HCT116 (cell line): ENCODE measurements around the gene FAM83F. TPM values are rescaled to one million over a fixed set of nuclear protein-coding genes. Genes with fewer than 3 reads are reported as not detected.

ENCODE experiments used
- ATAC-seq: fragments of 200-7000 bp; cut with Tn5 transposase; 2 replicates; pipeline ENCODE4 v1.9.1; 2020; ENCODE audit warnings: mild to moderate bottlenecking, moderate library complexity
- BruUV-seq: library from RNA; stranded (reverse); fragments of 400-500 nt; replicated peaks from 2 replicates; lab custom pipeline; 2021; lab: Mats Ljungman, UMichigan
- CTCF ChIA-PET: fragments of 300-600 bp; sonication (Branson Sonifier 250); formaldehyde crosslinking; loops from one replicate; lab custom pipeline; 2021; ENCODE audit warnings: antibody characterized with exemption; lab: Charles Lee
- POLR2A ChIA-PET: fragments of 300-600, 350-600 bp; sonication (Branson Sonifier 250); formaldehyde crosslinking; loops from one replicate; lab custom pipeline; 2021; ENCODE audit warnings: antibody characterized with exemption; lab: Charles Lee
- RAD21 ChIA-PET, 2 experiments: fragments of 300-600 bp; sonication (Branson Sonifier 250); formaldehyde crosslinking; loops; one replicate each; lab custom pipeline; 2023; ENCODE audit warnings: low total read pairs in 2 of 2; ENCODE audit not compliant: uncharacterized antibody in 2 of 2, unreplicated experiment in 2 of 2, low non-redundant PET in 1 of 2; lab: Charles Lee
- DNase-seq: peaks from one replicate; pipeline ENCODE4 v3.0.0-alpha.2; 2010; ENCODE audit warnings: low read depth, low spot score
- H2AFZ ChIP-seq: fragments of 200-600 bp; shearing (Covaris generic), sonication (generic); 2 replicates; pipeline ENCODE4 v1.6.1; 2017; ENCODE audit warnings: low read depth, mixed run types, mixed read lengths, antibody characterized with exemption, low read length; ENCODE audit not compliant: poor library complexity, severe bottlenecking
- H3K27ac ChIP-seq: 2 replicates; pipeline ENCODE4 v1.5.1; 2012; ENCODE audit warnings: low read depth, low read length
- H3K27me3 ChIP-seq: fragments of 200-600 bp; sonication (generic); 2 replicates; pipeline ENCODE4 v1.6.1; 2016; ENCODE audit warnings: mixed run types, low read length, mixed read lengths; ENCODE audit not compliant: insufficient read depth
- H3K36me3 ChIP-seq, 2 experiments: fragments of 200-500 bp in 1 of 2; fragments of 200-600 bp in 1 of 2; sonication (Bioruptor generic) in 1 of 2; sonication (generic) in 1 of 2; 2 replicates each; pipeline versions ENCODE4 v1.5.1 to v1.6.1; 2014 to 2016; ENCODE audit warnings: low read length in 2 of 2, inconsistent platforms in 1 of 2, mixed read lengths in 1 of 2, mixed run types in 1 of 2; ENCODE audit not compliant: insufficient read depth in 2 of 2, control insufficient read depth in 1 of 2
- H3K4me1 ChIP-seq, 2 experiments: fragments of 200-600 bp in 1 of 2; sonication (generic) in 1 of 2; 2 replicates each; pipeline versions ENCODE4 v1.5.1 to v1.6.1; 2012 to 2017; ENCODE audit warnings: low read length in 2 of 2, inconsistent platforms in 1 of 2, mild to moderate bottlenecking in 1 of 2, mixed read lengths in 1 of 2, mixed run types in 1 of 2, moderate library complexity in 1 of 2; ENCODE audit not compliant: insufficient read depth in 2 of 2, control insufficient read depth in 1 of 2
- H3K4me2 ChIP-seq: fragments of 200-600 bp; sonication (generic); 2 replicates; pipeline ENCODE4 v1.6.1; 2017; ENCODE audit warnings: mixed run types, low read length, mixed read lengths
- H3K4me3 ChIP-seq, 2 experiments: fragments of 200-600 bp in 1 of 2; sonication (generic) in 1 of 2; replicated peaks in 1 of 2; 2 replicates each; pipeline ENCODE4 v1.5.1; 2011 to 2016; ENCODE audit warnings: low read length in 2 of 2, control low read depth in 1 of 2, low read depth in 1 of 2, mild to moderate bottlenecking in 1 of 2, mixed read lengths in 1 of 2, mixed run types in 1 of 2
- H3K79me2 ChIP-seq: fragments of 200-600 bp; sonication (generic); 2 replicates; pipeline ENCODE4 v1.6.1; 2017; ENCODE audit warnings: mild to moderate bottlenecking, mixed run types, low read length, moderate library complexity, mixed read lengths; ENCODE audit not compliant: insufficient read depth
- H3K9ac ChIP-seq: fragments of 200-600 bp; sonication (generic); 2 replicates; pipeline ENCODE4 v1.6.1; 2016; ENCODE audit warnings: low read length, mixed read lengths
- H3K9me2 ChIP-seq: fragments of 200-600 bp; sonication (generic), shearing (Covaris generic); 2 replicates; pipeline ENCODE4 v1.6.1; 2017; ENCODE audit warnings: mixed run types, mild to moderate bottlenecking, moderate library complexity; ENCODE audit not compliant: insufficient read depth
- H3K9me3 ChIP-seq, 2 experiments: fragments of 200-500 bp in 1 of 2; fragments of 200-600 bp in 1 of 2; sonication (Bioruptor generic) in 1 of 2; sonication (generic) in 1 of 2; 2 replicates each; pipeline ENCODE4 v1.6.1; 2014 to 2017; ENCODE audit warnings: low read length in 2 of 2, mixed read lengths in 2 of 2, inconsistent platforms in 1 of 2, low read depth in 1 of 2, mild to moderate bottlenecking in 1 of 2, mixed run types in 1 of 2, moderate library complexity in 1 of 2; ENCODE audit not compliant: control insufficient read depth in 1 of 2, insufficient read depth in 1 of 2
- H4K20me1 ChIP-seq: fragments of 200-600 bp; sonication (generic), shearing (Covaris generic); 2 replicates; pipeline ENCODE4 v1.6.1; 2017; ENCODE audit warnings: mixed run types, mild to moderate bottlenecking, moderate library complexity; ENCODE audit not compliant: insufficient read depth
- EGR1 ChIP-seq: IDR thresholded peaks from 2 replicates; pipeline ENCODE4 v1.6.1; 2012; ENCODE audit warnings: low read depth
- ELF1 ChIP-seq: IDR thresholded peaks from 2 replicates; pipeline ENCODE4 v1.6.1; 2012; ENCODE audit warnings: low read depth, borderline replicate concordance
- EZH2phosphoT487 ChIP-seq: fragments of 200-600 bp; IDR thresholded peaks from 2 replicates; pipeline ENCODE4 v1.6.1; 2018; ENCODE audit warnings: antibody characterized with exemption, borderline replicate concordance
- FOSL1 ChIP-seq: IDR thresholded peaks from 2 replicates; pipeline ENCODE4 v1.6.1; 2012; ENCODE audit warnings: low read depth
- SP1 ChIP-seq: IDR thresholded peaks from 2 replicates; pipeline ENCODE4 v1.6.1; 2012; ENCODE audit warnings: low read depth
- intact Hi-C: fragments of 100-400 bp; cut with micrococcal nuclease; formaldehyde crosslinking; loops from 2 replicates; pipeline ENCODE4 v1.10.0; 2022
- total RNA-seq: library from RNA; stranded (reverse); gene quantifications from one replicate; pipeline ENCODE4 v1.2.1, GENCODE V29; 2021; ENCODE audit not compliant: unreplicated experiment
- TF ChIP-seq, protein P1 (sequence below): IDR thresholded peaks from 2 replicates; pipeline ENCODE4 v1.6.1; 2011; ENCODE audit warnings: mild to moderate bottlenecking, low read length, moderate library complexity; ENCODE audit not compliant: insufficient replicate concordance; ENCODE audit errors: extremely low read depth

Gene FAM83F
- total RNA-seq, 1 experiment from 2014 or later, result 24.5 TPM

- Histone ChIP-seq H3K9me3 (no peaks in the 10 kb centered on the region), H3K9ac (no peak overlapping the region), H3K4me1 (no peaks in the 10 kb centered on the region), H2AFZ (no peak overlapping the region), H3K4me2 (no peak overlapping the region), H3K9me2 (no peaks in the 10 kb centered on the region), H3K79me2 (no peaks in the 10 kb centered on the region), H4K20me1 (no peaks in the 10 kb centered on the region), H3K4me3 (no peak overlapping the region), H3K27ac (no peak overlapping the region), H3K36me3 (no peaks in the 10 kb centered on the region), H3K27me3 (peaks cover 39% of the 10 kb centered on the region)
- ChIA-PET POLR2A (no interaction called here), RAD21 (no interaction called here), CTCF (interaction anchor here (1.1 kb wide), 1 partner anchor 17 kb away, joined by 3 read pairs; no protein-coding TSS in a partner anchor)
- TF ChIP-seq ELF1 (no peak), SP1 (no peak), EZH2phosphoT487 (no peak)
- TF ChIP-seq, protein P1, sequence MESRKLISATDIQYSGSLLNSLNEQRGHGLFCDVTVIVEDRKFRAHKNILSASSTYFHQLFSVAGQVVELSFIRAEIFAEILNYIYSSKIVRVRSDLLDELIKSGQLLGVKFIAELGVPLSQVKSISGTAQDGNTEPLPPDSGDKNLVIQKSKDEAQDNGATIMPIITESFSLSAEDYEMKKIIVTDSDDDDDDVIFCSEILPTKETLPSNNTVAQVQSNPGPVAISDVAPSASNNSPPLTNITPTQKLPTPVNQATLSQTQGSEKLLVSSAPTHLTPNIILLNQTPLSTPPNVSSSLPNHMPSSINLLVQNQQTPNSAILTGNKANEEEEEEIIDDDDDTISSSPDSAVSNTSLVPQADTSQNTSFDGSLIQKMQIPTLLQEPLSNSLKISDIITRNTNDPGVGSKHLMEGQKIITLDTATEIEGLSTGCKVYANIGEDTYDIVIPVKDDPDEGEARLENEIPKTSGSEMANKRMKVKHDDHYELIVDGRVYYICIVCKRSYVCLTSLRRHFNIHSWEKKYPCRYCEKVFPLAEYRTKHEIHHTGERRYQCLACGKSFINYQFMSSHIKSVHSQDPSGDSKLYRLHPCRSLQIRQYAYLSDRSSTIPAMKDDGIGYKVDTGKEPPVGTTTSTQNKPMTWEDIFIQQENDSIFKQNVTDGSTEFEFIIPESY, result no peak
- intact Hi-C loops, result no loop called here
- ATAC-seq (no peak), DNase-seq (no peak)
- BruUV-seq, result no TSS peak
Measured at GRCh38 chr22:39970742-39971141, 24.0 kb upstream of the FAM83F start.

GRCh38 chr22:39972641-39973040 is 22.1 kb upstream of the FAM83F start:
- no peaks in the 10 kb centered on the region for H3K4me1 ChIP-seq
- H3K79me2 ChIP-seq, result no peaks in the 10 kb centered on the region
- H4K20me1 ChIP-seq, result no peaks in the 10 kb centered on the region
- DNase-seq (no peak), ATAC-seq (no peak)
- intact Hi-C loops, result no loop called here
- CTCF ChIA-PET, result no interaction called here
- H3K9me2 ChIP-seq, result no peaks in the 10 kb centered on the region
- RAD21 ChIA-PET, result no interaction called here
- H3K9ac ChIP-seq, result no peak overlapping the region
- no peak overlapping the region for H3K27ac ChIP-seq
- no peak overlapping the region for H3K4me3 ChIP-seq
- peaks cover 55% of the 10 kb centered on the region for H3K27me3 ChIP-seq
- no peak overlapping the region for H2AFZ ChIP-seq
- TF ChIP-seq EGR1 (no peak), FOSL1 (no peak)
- POLR2A ChIA-PET, result no interaction called here
- no TSS peak for BruUV-seq
- H3K4me2 ChIP-seq, result no peak overlapping the region
- H3K9me3 ChIP-seq, result no peaks in the 10 kb centered on the region
- H3K36me3 ChIP-seq, result no peaks in the 10 kb centered on the region
